ENCODE measurements around the gene CDK10. TPM values are rescaled to one million over a fixed set of nuclear protein-coding genes. Genes with fewer than 3 reads are reported as not detected.

CDK10 gene
- polyA plus RNA-seq, 3 donors = 16.5 to 107 (median 18.3) TPM

DNA sequence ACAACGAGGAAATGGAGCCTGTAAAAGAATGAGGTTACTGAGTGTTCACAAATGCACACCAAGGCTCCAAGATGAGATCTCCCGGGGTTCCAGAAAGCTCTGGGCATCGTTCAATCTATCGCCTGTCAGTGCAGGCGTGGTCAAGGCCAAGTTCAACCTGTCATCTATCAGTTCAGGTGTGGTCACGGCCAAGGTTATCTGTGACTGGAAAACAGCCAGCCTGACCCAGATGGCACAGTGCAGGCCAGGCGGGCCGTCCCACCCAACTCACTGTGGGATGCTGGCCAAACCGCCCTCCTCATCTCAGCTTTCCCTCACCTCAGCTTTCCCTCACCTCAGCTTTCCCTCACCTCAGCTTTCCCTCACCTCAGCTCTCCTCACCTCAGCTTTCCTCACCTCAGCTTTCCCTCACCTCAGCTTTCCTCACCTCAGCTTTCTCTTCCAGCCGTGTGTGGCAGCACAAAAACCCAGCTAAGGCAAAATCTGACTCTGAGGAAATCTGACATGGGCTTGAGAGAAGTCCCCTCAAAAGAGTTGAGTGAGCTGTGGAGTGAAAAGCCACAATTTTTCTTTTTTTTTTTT lies 31.3 kb upstream of the CDK10 start:
- H3K4me1 ChIP-seq (ENCODE audit: control insufficient read depth in 1 of 2, insufficient read depth in 2 of 2, low read length in 2 of 2) = peaks cover 16 to 21% of the 10 kb centered on the region in 2 donors
- TF ChIP-seq, protein P1, sequence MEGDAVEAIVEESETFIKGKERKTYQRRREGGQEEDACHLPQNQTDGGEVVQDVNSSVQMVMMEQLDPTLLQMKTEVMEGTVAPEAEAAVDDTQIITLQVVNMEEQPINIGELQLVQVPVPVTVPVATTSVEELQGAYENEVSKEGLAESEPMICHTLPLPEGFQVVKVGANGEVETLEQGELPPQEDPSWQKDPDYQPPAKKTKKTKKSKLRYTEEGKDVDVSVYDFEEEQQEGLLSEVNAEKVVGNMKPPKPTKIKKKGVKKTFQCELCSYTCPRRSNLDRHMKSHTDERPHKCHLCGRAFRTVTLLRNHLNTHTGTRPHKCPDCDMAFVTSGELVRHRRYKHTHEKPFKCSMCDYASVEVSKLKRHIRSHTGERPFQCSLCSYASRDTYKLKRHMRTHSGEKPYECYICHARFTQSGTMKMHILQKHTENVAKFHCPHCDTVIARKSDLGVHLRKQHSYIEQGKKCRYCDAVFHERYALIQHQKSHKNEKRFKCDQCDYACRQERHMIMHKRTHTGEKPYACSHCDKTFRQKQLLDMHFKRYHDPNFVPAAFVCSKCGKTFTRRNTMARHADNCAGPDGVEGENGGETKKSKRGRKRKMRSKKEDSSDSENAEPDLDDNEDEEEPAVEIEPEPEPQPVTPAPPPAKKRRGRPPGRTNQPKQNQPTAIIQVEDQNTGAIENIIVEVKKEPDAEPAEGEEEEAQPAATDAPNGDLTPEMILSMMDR (IDR thresholded peaks at IDR 0.05) = no peak
- H3K27ac Mint-ChIP-seq = peak overlapping the region in 3 of 7 donors; percentile 5 to 63 (median 23)
- H3K4me3 ChIP-seq (replicated peaks in 1 of 3; ENCODE audit: low read depth in 2 of 3, low read length in 3 of 3) = no peak overlapping the region
- H3K27me3 ChIP-seq (ENCODE audit: control insufficient read depth in 2 of 2, insufficient read depth in 2 of 2, low read length in 2 of 2) = no peaks in the 10 kb centered on the region
- peaks cover 29% of the 10 kb centered on the region for H3K4me1 Mint-ChIP-seq
- H3K9ac ChIP-seq (ENCODE audit: insufficient read depth, low read length, poor library complexity, severe bottlenecking) = peak overlapping the region; percentile 15
- peaks cover 31 to 47% of the 10 kb centered on the region in 2 donors for H3K36me3 ChIP-seq (replicated peaks in 1 of 2; ENCODE audit: control insufficient read depth in 1 of 2, insufficient read depth in 2 of 2, low read length in 2 of 2)
- H3K27me3 Mint-ChIP-seq (ENCODE audit: low read depth in 3 of 3) = peaks cover 0 to 1% (median 0%) of the 10 kb centered on the region in 3 donors
- DNase-seq = no peak
- no peak overlapping the region for H3K4me2 ChIP-seq (replicated peaks; ENCODE audit: extremely low read depth, low read length, poor library complexity, severe bottlenecking)
- 94% methylated on average over 8 of the region's 10 CpGs for WGBS (ENCODE audit: insufficient coverage)
- H3K9me3 Mint-ChIP-seq = no peaks in the 10 kb centered on the region
- peaks cover 58% of the 10 kb centered on the region for H4K20me1 ChIP-seq (ENCODE audit: insufficient read depth, low read length)
- no peak overlapping the region for H2AFZ ChIP-seq (ENCODE audit: insufficient read depth, low read depth, low read length, poor library complexity, severe bottlenecking)
- H3K79me2 ChIP-seq (ENCODE audit: insufficient read depth, low read length) = peaks cover 72% of the 10 kb centered on the region
- H3K9me3 ChIP-seq (replicated peaks in 1 of 2; ENCODE audit: control insufficient read depth in 1 of 2, insufficient read depth in 1 of 2, low read length in 2 of 2) = no peaks in the 10 kb centered on the region
- H3K27ac ChIP-seq (ENCODE audit: low read depth in 1 of 2, low read length in 2 of 2) = no peak overlapping the region
- intact Hi-C loops (cut with micrococcal nuclease) = no loop called here
- H3K4me3 Mint-ChIP-seq = no peak overlapping the region
- peaks cover 21 to 44% of the 10 kb centered on the region in 2 donors for H3K36me3 Mint-ChIP-seq

DNA sequence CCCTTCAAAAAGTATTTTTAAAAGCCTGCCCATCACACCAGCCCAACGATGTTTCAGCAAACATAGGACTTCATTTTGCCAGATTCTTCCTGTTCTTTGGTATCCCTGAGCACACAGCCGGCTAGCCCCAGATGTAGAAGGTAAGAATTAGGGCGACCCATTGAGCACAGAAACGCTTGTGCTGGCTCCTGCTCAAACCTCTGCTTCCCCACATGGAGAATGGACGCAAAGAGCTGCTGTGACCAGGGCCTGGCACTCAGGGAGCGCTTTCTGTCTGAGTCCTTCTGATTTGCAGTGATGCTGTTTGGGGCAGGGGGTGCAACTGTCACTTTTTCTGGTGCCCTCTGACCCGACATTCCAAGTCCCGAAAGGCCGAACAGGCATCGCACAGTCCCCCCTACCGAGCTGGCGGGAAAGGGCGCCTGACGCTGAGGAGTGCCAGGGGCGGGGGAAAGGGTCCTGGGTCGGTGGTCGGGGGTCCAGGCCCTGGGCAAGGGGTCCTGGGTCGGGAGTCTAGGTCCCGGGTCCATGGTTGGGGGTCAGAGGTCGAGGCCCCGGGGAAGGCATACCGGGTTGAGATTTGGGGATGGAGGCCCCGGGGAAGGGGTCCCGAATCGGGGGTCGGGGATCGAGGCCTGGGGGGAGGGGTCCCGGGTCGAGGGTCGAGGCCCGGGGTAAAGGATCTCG lies 29.9 kb upstream of the CDK10 start:
- H3K27me3 ChIP-seq (ENCODE audit: control insufficient read depth in 2 of 2, insufficient read depth in 2 of 2, low read length in 2 of 2) = no peaks in the 10 kb centered on the region
- H3K9me3 ChIP-seq (replicated peaks in 1 of 2; ENCODE audit: control insufficient read depth in 1 of 2, insufficient read depth in 1 of 2, low read length in 2 of 2) = no peaks in the 10 kb centered on the region
- Mint-ChIP-seq H3K27me3 (ENCODE audit: low read depth in 3 of 3) (peaks cover 0 to 1% (median 0%) of the 10 kb centered on the region in 3 donors), H3K4me1 (peaks cover 29% of the 10 kb centered on the region), H3K36me3 (peaks cover 24 to 44% of the 10 kb centered on the region in 2 donors), H3K4me3 (peak overlapping the region; percentile 75 to 86), H3K9me3 (no peaks in the 10 kb centered on the region), H3K27ac (peak overlapping the region; percentile 59 to 92 (median 79))
- peak overlapping the region; percentile 99 for H3K4me2 ChIP-seq (replicated peaks; ENCODE audit: extremely low read depth, low read length, poor library complexity, severe bottlenecking)
- H3K79me2 ChIP-seq (ENCODE audit: insufficient read depth, low read length) = peaks cover 67% of the 10 kb centered on the region
- 40% methylated on average over 27 of the region's 32 CpGs for WGBS (ENCODE audit: insufficient coverage)
- peak overlapping the region; percentile 97 for H3K9ac ChIP-seq (ENCODE audit: insufficient read depth, low read length, poor library complexity, severe bottlenecking)
- intact Hi-C loops (cut with micrococcal nuclease) = no loop called here
- H2AFZ ChIP-seq (ENCODE audit: insufficient read depth, low read depth, low read length, poor library complexity, severe bottlenecking) = peak overlapping the region; percentile 97
- H3K36me3 ChIP-seq (replicated peaks in 1 of 2; ENCODE audit: control insufficient read depth in 1 of 2, insufficient read depth in 2 of 2, low read length in 2 of 2) = peaks cover 18 to 47% of the 10 kb centered on the region in 2 donors
- H3K27ac ChIP-seq (ENCODE audit: low read depth in 1 of 2, low read length in 2 of 2) = peak overlapping the region; percentile 9 to 89
- H3K4me1 ChIP-seq (ENCODE audit: control insufficient read depth in 1 of 2, insufficient read depth in 2 of 2, low read length in 2 of 2) = peaks cover 16 to 21% of the 10 kb centered on the region in 2 donors
- peaks cover 45% of the 10 kb centered on the region for H4K20me1 ChIP-seq (ENCODE audit: insufficient read depth, low read length)
- H3K4me3 ChIP-seq (replicated peaks in 1 of 3; ENCODE audit: low read depth in 2 of 3, low read length in 3 of 3) = peak overlapping the region; percentile 89 to 98 (median 96)
- no peak for DNase-seq
- TF ChIP-seq, protein P1 (IDR thresholded peaks at IDR 0.05) = no peak
